CD14-positive monocyte (primary cell): ENCODE data around the gene TMA7. TPM values are rescaled to one million over a fixed set of nuclear protein-coding genes. Genes with fewer than 3 reads are reported as not detected.

Source experiments
- DNase-seq, 3 donors: peaks; one replicate each; pipeline ENCODE4 v3.0.0-alpha.2; 2011 to 2022
- H2AFZ ChIP-seq: 2 replicates; pipeline ENCODE4 v1.6.0; 2012; ENCODE audit warnings: mild to moderate bottlenecking, low read depth, low read length, inconsistent platforms; ENCODE audit not compliant: insufficient read depth, poor library complexity, severe bottlenecking
- H3K27ac ChIP-seq, 2 donors: 1 replicate in 1 of 2; 2 replicates in 1 of 2; pipeline ENCODE4 v1.5.1; 2012 to 2013; ENCODE audit warnings: low read length in 2 of 2, control low read depth in 1 of 2, inconsistent platforms in 1 of 2, low read depth in 1 of 2, mild to moderate bottlenecking in 1 of 2
- H3K27me3 ChIP-seq, 2 donors: one replicate each; pipeline versions ENCODE4 v1.6.0 to v1.6.1; 2011 to 2013; ENCODE audit warnings: low read length in 2 of 2; ENCODE audit not compliant: control insufficient read depth in 2 of 2, insufficient read depth in 2 of 2
- H3K36me3 ChIP-seq, 2 donors: replicated peaks in 1 of 2; 1 replicate in 1 of 2; 2 replicates in 1 of 2; pipeline versions ENCODE4 v1.5.1 to v1.6.1; 2012 to 2013; ENCODE audit warnings: low read length in 2 of 2, control low read depth in 1 of 2, inconsistent platforms in 1 of 2, mild to moderate bottlenecking in 1 of 2; ENCODE audit not compliant: insufficient read depth in 2 of 2, control insufficient read depth in 1 of 2
- H3K4me1 ChIP-seq, 2 donors: 1 replicate in 1 of 2; 2 replicates in 1 of 2; pipeline versions ENCODE4 v1.5.1 to v1.6.1; 2012 to 2013; ENCODE audit warnings: low read length in 2 of 2, control low read depth in 1 of 2, inconsistent platforms in 1 of 2, mild to moderate bottlenecking in 1 of 2, moderate library complexity in 1 of 2; ENCODE audit not compliant: insufficient read depth in 2 of 2, control insufficient read depth in 1 of 2
- H3K4me2 ChIP-seq: replicated peaks from 2 replicates; pipeline ENCODE3; 2012; ENCODE audit warnings: low read length, moderate library complexity, mild to moderate bottlenecking; ENCODE audit not compliant: poor library complexity, severe bottlenecking; ENCODE audit errors: extremely low read depth
- H3K4me3 ChIP-seq, 3 experiments: fragments of 200-600 bp in 1 of 3; sonication (generic) in 1 of 3; replicated peaks in 1 of 3; 1 replicate in 2 of 3; 2 replicates in 1 of 3; pipeline ENCODE4 v1.5.1; 2011 to 2013; ENCODE audit warnings: low read length in 3 of 3, mild to moderate bottlenecking in 3 of 3, control low read depth in 2 of 3, low read depth in 2 of 3, inconsistent platforms in 1 of 3, moderate library complexity in 1 of 3
- H3K79me2 ChIP-seq: 2 replicates; pipeline ENCODE4 v1.6.0; 2012; ENCODE audit warnings: mild to moderate bottlenecking, control low read depth, inconsistent platforms, low read length, moderate library complexity; ENCODE audit not compliant: insufficient read depth
- H3K9ac ChIP-seq: 2 replicates; pipeline ENCODE4 v1.6.0; 2017; ENCODE audit warnings: low read length, mild to moderate bottlenecking; ENCODE audit not compliant: insufficient read depth, poor library complexity, severe bottlenecking
- H3K9me3 ChIP-seq, 2 donors: replicated peaks in 1 of 2; 1 replicate in 1 of 2; 2 replicates in 1 of 2; pipeline versions ENCODE4 v1.5.1 to v1.6.1; 2012 to 2013; ENCODE audit warnings: low read length in 2 of 2, control low read depth in 1 of 2; ENCODE audit not compliant: control insufficient read depth in 1 of 2, insufficient read depth in 1 of 2
- H4K20me1 ChIP-seq: 2 replicates; pipeline ENCODE4 v1.6.0; 2012; ENCODE audit warnings: mild to moderate bottlenecking, low read length, control low read depth, moderate library complexity; ENCODE audit not compliant: insufficient read depth
- H3K27ac Mint-ChIP-seq, 7 donors: one replicate each; pipeline ENCODE4 v1.8.0; 2020; ENCODE audit warnings: mild to moderate bottlenecking in 7 of 7, mixed read lengths in 7 of 7, moderate library complexity in 6 of 7, inconsistent platforms in 2 of 7
- H3K27me3 Mint-ChIP-seq, 3 donors: one replicate each; pipeline ENCODE4 v1.8.0; 2021 to 2022; ENCODE audit warnings: low read depth in 3 of 3, mild to moderate bottlenecking in 3 of 3, mixed read lengths in 3 of 3, moderate library complexity in 3 of 3, inconsistent platforms in 1 of 3
- H3K36me3 Mint-ChIP-seq, 2 donors: one replicate each; pipeline ENCODE4 v1.8.0; 2020; ENCODE audit warnings: mixed read lengths in 2 of 2, inconsistent platforms in 1 of 2, mild to moderate bottlenecking in 1 of 2
- H3K4me1 Mint-ChIP-seq: one replicate; pipeline ENCODE4 v1.8.0; 2020; ENCODE audit warnings: mild to moderate bottlenecking, mixed read lengths
- H3K4me3 Mint-ChIP-seq, 2 donors: one replicate each; pipeline ENCODE4 v1.8.0; 2020; ENCODE audit warnings: mild to moderate bottlenecking in 2 of 2, mixed read lengths in 2 of 2, moderate library complexity in 1 of 2
- H3K9me3 Mint-ChIP-seq, 7 donors: one replicate each; pipeline ENCODE4 v1.8.0; 2020 to 2022; ENCODE audit warnings: mixed read lengths in 7 of 7, mild to moderate bottlenecking in 6 of 7, moderate library complexity in 6 of 7, inconsistent platforms in 2 of 7
- CTCF ChIP-seq: fragments of 200-600 bp; IDR thresholded peaks from one replicate; pipeline ENCODE4 v1.8.0; 2022; ENCODE audit warnings: antibody characterized with exemption, mild to moderate bottlenecking
- WGBS: methylation state at CpG from one replicate; pipeline ENCODE4 v1.1.5; 2013; ENCODE audit warnings: missing lambda C conversion rate; ENCODE audit not compliant: insufficient coverage; 5-methylcytosine and 5-hydroxymethylcytosine counted together
- intact Hi-C, 2 donors: fragments of 100-400 bp; cut with micrococcal nuclease; formaldehyde crosslinking; loops; one replicate each; pipeline versions ENCODE4 v1.15.0 to v1.15.1; 2023
- polyA plus RNA-seq, 3 donors: library from polyadenylated mRNA; depleted of rRNA in 1 of 3; unstranded in 2 of 3; stranded (reverse) in 1 of 3; fragments of 300-500 nt in 2 of 3; fragments of >200 nt in 1 of 3; fragmentation: Illumina TruSeq in 2 of 3; gene quantifications; 1 replicate in 2 of 3; 2 replicates in 1 of 3; pipeline ENCODE4 v1.2.3, GENCODE V29; 2012 to 2021

Gene TMA7
- polyA plus RNA-seq, 3 donors, result 301 to 559 (median 478) TPM

- Mint-ChIP-seq H3K36me3 (no peaks in the 10 kb centered on the region), H3K4me3 (no peak overlapping the region), H3K27me3 (peaks cover 2 to 5% (median 2%) of the 10 kb centered on the region in 3 donors), H3K4me1 (peaks cover 20% of the 10 kb centered on the region), H3K9me3 (no peaks in the 10 kb centered on the region), H3K27ac (peak overlapping the region in 1 of 7 donors; percentile 20)
- no peaks in the 10 kb centered on the region for H3K79me2 ChIP-seq
- H3K4me1 ChIP-seq, result peaks cover 11 to 14% of the 10 kb centered on the region in 2 donors
- no peak overlapping the region for H2AFZ ChIP-seq
- no peak overlapping the region for H3K27ac ChIP-seq
- H4K20me1 ChIP-seq, result no peaks in the 10 kb centered on the region
- H3K4me3 ChIP-seq, result no peak overlapping the region
- H3K4me2 ChIP-seq, result no peak overlapping the region
- intact Hi-C loops, result no loop called here
- no peak overlapping the region for H3K9ac ChIP-seq
- WGBS, result 90% methylated on average over 3 of the region's 3 CpGs
- DNase-seq, result no peak
- no peaks in the 10 kb centered on the region for H3K36me3 ChIP-seq
- no peak for TF ChIP-seq CTCF
- no peaks in the 10 kb centered on the region for H3K9me3 ChIP-seq
- H3K27me3 ChIP-seq, result no peaks in the 10 kb centered on the region
Measured at GRCh38 chr3:48395714-48396113, 44.3 kb upstream of the TMA7 start.

GRCh38 chr3:48397767-48398681 is 42.0 kb upstream of the TMA7 start:
- Histone ChIP-seq H2AFZ (peak overlapping the region; percentile 27), H3K27me3 (no peaks in the 10 kb centered on the region), H3K79me2 (no peaks in the 10 kb centered on the region), H4K20me1 (no peaks in the 10 kb centered on the region), H3K9me3 (no peaks in the 10 kb centered on the region), H3K4me3 (no peak overlapping the region), H3K4me2 (no peak overlapping the region), H3K36me3 (no peaks in the 10 kb centered on the region), H3K9ac (peak overlapping the region; percentile 21), H3K27ac (no peak overlapping the region), H3K4me1 (peaks cover 11 to 14% of the 10 kb centered on the region in 2 donors)
- Mint-ChIP-seq H3K36me3 (no peaks in the 10 kb centered on the region), H3K4me3 (peak overlapping the region in 1 of 2 donors; percentile 17), H3K9me3 (no peaks in the 10 kb centered on the region), H3K4me1 (peaks cover 20% of the 10 kb centered on the region), H3K27ac (peak overlapping the region in 2 of 7 donors; percentile 12 to 81), H3K27me3 (peaks cover 2 to 5% (median 2%) of the 10 kb centered on the region in 3 donors)
- no peak for TF ChIP-seq CTCF
- intact Hi-C loops, result no loop called here
- WGBS, result 93% methylated on average over 7 of the region's 9 CpGs
- no peak for DNase-seq
